Right atrium auricular region (tissue), 2 donors: ENCODE data around the gene EHD4. TPM values are rescaled to one million over a fixed set of nuclear protein-coding genes. Genes with fewer than 3 reads are reported as not detected.

Experiments used
- DNase-seq: peaks from one replicate; pipeline ENCODE4 v3.0.0-alpha.2; 2019; ENCODE audit warnings: low spot score
- H3K27ac ChIP-seq, 2 donors: fragments of 200-600 bp; sonication (generic); 1 replicate in 1 of 2; 2 replicates in 1 of 2; pipeline ENCODE4 v1.5.1; 2016 to 2019
- H3K27me3 ChIP-seq, 2 donors: fragments of 200-600 bp; sonication (generic); one replicate each; pipeline versions ENCODE4 v1.5.1 to v1.6.0; 2017 to 2019
- H3K36me3 ChIP-seq: fragments of 200-600 bp; sonication (generic); one replicate; pipeline ENCODE4 v1.5.1; 2016
- H3K4me1 ChIP-seq, 2 donors: fragments of 200-600 bp; sonication (generic); one replicate each; pipeline versions ENCODE4 v1.5.1 to v1.6.0; 2017 to 2019
- H3K4me3 ChIP-seq, 2 donors: fragments of 200-600 bp; sonication (generic); 1 replicate in 1 of 2; 2 replicates in 1 of 2; pipeline ENCODE4 v1.5.1; 2017 to 2019; ENCODE audit warnings: mild to moderate bottlenecking in 1 of 2, moderate library complexity in 1 of 2
- H3K9me3 ChIP-seq, 2 donors: fragments of 200-600 bp; sonication (generic); one replicate each; pipeline ENCODE4 v1.5.1; 2019
- CTCF ChIP-seq, 2 donors: fragments of 200-600 bp; sonication (generic); IDR thresholded peaks; one replicate each; pipeline ENCODE4 v1.5.1; 2019; ENCODE audit warnings: antibody characterized with exemption in 2 of 2
- total RNA-seq, 2 donors: library from RNA; depleted of rRNA; stranded (reverse); fragments of >200 nt; gene quantifications; one replicate each; pipeline ENCODE4 v1.1.0, GENCODE V29; 2016

Gene EHD4
- total RNA-seq, 2 donors from 2014 or later: 22.2 to 26.3 TPM

GRCh38 chr15:41881086-41881485, 91.3 kb downstream of the EHD4 start:
- no peaks in the 10 kb centered on the region for H3K27me3 ChIP-seq
- DNase-seq: no peak
- no peak overlapping the region for H3K27ac ChIP-seq
- no peak overlapping the region for H3K4me3 ChIP-seq
- H3K36me3 ChIP-seq: no peaks in the 10 kb centered on the region
- no peaks in the 10 kb centered on the region for H3K9me3 ChIP-seq
- H3K4me1 ChIP-seq: peaks cover 0 to 25% of the 10 kb centered on the region in 2 donors
- TF ChIP-seq CTCF (IDR thresholded peaks at IDR 0.05): no peak

GRCh38 chr15:41880156-41880877, 92.0 kb downstream of the EHD4 start:
- H3K27me3 ChIP-seq: no peaks in the 10 kb centered on the region
- H3K4me3 ChIP-seq: no peak overlapping the region
- no peaks in the 10 kb centered on the region for H3K36me3 ChIP-seq
- H3K27ac ChIP-seq: no peak overlapping the region
- DNase-seq: no peak
- no peak for TF ChIP-seq CTCF (IDR thresholded peaks at IDR 0.05)
- peaks cover 0 to 25% of the 10 kb centered on the region in 2 donors for H3K4me1 ChIP-seq
- no peaks in the 10 kb centered on the region for H3K9me3 ChIP-seq

- Histone ChIP-seq H3K27ac (no peak overlapping the region), H3K9me3 (no peaks in the 10 kb centered on the region), H3K4me3 (no peak overlapping the region), H3K4me1 (peaks cover 0 to 25% of the 10 kb centered on the region in 2 donors), H3K36me3 (no peaks in the 10 kb centered on the region), H3K27me3 (no peaks in the 10 kb centered on the region)
- DNase-seq: no peak
- TF ChIP-seq CTCF (IDR thresholded peaks at IDR 0.05): no peak
Measured at GRCh38 chr15:41879321-41879845, 93.0 kb downstream of the EHD4 start.

- no peak for TF ChIP-seq CTCF (IDR thresholded peaks at IDR 0.05)
- Histone ChIP-seq H3K4me3 (no peak overlapping the region), H3K9me3 (no peaks in the 10 kb centered on the region), H3K27me3 (no peaks in the 10 kb centered on the region), H3K27ac (no peak overlapping the region), H3K4me1 (peaks cover 0 to 25% of the 10 kb centered on the region in 2 donors), H3K36me3 (no peaks in the 10 kb centered on the region)
- DNase-seq: no peak
Measured at GRCh38 chr15:41878355-41878699, 94.0 kb downstream of the EHD4 start.

GRCh38 chr15:41877631-41878354, 94.6 kb downstream of the EHD4 start:
- no peak overlapping the region for H3K27ac ChIP-seq
- H3K36me3 ChIP-seq: no peaks in the 10 kb centered on the region
- TF ChIP-seq CTCF (IDR thresholded peaks at IDR 0.05): no peak
- no peaks in the 10 kb centered on the region for H3K27me3 ChIP-seq
- peaks cover 0 to 21% of the 10 kb centered on the region in 2 donors for H3K4me1 ChIP-seq
- no peak overlapping the region for H3K4me3 ChIP-seq
- DNase-seq: no peak
- H3K9me3 ChIP-seq: no peaks in the 10 kb centered on the region
